Neural crest cell (in vitro differentiated cells): ENCODE data around the gene MRPL24. TPM values are rescaled to one million over a fixed set of nuclear protein-coding genes. Genes with fewer than 3 reads are reported as not detected.

Experiments
- DNase-seq: peaks from one replicate; pipeline ENCODE4 v3.0.0; 2021; ENCODE audit warnings: low read depth, mixed read lengths, low spot score
- H3K27ac Mint-ChIP-seq: one replicate; pipeline ENCODE4 v1.8.0; 2021; ENCODE audit warnings: mild to moderate bottlenecking, mixed read lengths; ENCODE audit not compliant: unreplicated experiment
- H3K27me3 Mint-ChIP-seq: 2 replicates; pipeline ENCODE4 v1.8.0; 2021; ENCODE audit warnings: low read depth, mild to moderate bottlenecking, mixed read lengths
- H3K36me3 Mint-ChIP-seq: 2 replicates; pipeline ENCODE4 v1.8.0; 2021; ENCODE audit warnings: low read depth, mild to moderate bottlenecking, mixed read lengths
- H3K4me1 Mint-ChIP-seq: 2 replicates; pipeline ENCODE4 v1.8.0; 2021; ENCODE audit warnings: mixed read lengths
- H3K4me3 Mint-ChIP-seq: one replicate; pipeline ENCODE4 v1.8.0; 2021; ENCODE audit warnings: mild to moderate bottlenecking, mixed read lengths
- H3K9me3 Mint-ChIP-seq: 2 replicates; pipeline ENCODE4 v1.8.0; 2021; ENCODE audit warnings: mixed read lengths
- total RNA-seq: library from RNA; stranded (reverse); gene quantifications from 2 replicates; pipeline ENCODE4 v1.2.1, GENCODE V29; 2021
- TF ChIP-seq, protein P1 (sequence below): fragments of 200-600 bp; sonication (generic); conservative IDR thresholded peaks from 2 replicates; pipeline ENCODE4 v1.5.0; 2021; ENCODE audit warnings: antibody characterized with exemption, mild to moderate bottlenecking

The MRPL24 gene
- total RNA-seq, 1 donor from 2014 or later, result 37.3 TPM

DNA sequence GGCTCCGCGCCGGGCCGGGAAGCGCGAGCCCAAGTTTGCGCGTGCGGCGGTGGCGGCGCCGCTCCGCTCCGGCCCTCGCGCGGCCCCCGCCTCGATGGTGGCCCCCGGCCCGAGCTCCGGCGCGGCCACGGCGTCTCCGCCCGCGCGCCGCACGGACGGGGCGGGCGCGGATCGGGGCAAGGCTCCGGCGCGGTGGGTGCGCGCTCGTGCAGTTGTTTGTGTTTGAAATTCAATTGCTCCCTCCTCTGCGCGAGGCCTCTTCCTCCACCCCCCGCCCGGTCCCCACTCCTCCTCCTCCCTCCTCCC, 10.5 kb upstream of the MRPL24 start, which contains the start of gene HDGF:
HDGF (minus strand) TSS at position 225 of the 306 bp plus-strand sequence. CDS start 246 bp downstream, outside the sequence.
- no peak for DNase-seq
- Mint-ChIP-seq H3K4me1 (peaks cover 53% of the 10 kb centered on the region), H3K9me3 (no peaks in the 10 kb centered on the region), H3K27ac (peak within 1 kb of the TSS; percentile 99), H3K27me3 (no peaks in the 10 kb centered on the region), H3K4me3 (peak within 1 kb of the TSS; percentile 99), H3K36me3 (peaks cover 3% of the 10 kb centered on the region)
- TF ChIP-seq, protein P1, sequence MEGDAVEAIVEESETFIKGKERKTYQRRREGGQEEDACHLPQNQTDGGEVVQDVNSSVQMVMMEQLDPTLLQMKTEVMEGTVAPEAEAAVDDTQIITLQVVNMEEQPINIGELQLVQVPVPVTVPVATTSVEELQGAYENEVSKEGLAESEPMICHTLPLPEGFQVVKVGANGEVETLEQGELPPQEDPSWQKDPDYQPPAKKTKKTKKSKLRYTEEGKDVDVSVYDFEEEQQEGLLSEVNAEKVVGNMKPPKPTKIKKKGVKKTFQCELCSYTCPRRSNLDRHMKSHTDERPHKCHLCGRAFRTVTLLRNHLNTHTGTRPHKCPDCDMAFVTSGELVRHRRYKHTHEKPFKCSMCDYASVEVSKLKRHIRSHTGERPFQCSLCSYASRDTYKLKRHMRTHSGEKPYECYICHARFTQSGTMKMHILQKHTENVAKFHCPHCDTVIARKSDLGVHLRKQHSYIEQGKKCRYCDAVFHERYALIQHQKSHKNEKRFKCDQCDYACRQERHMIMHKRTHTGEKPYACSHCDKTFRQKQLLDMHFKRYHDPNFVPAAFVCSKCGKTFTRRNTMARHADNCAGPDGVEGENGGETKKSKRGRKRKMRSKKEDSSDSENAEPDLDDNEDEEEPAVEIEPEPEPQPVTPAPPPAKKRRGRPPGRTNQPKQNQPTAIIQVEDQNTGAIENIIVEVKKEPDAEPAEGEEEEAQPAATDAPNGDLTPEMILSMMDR, result no peak

- Mint-ChIP-seq H3K9me3 (no peaks in the 10 kb centered on the region), H3K4me3 (peak overlapping the region; percentile 94), H3K27ac (peak overlapping the region; percentile 92), H3K27me3 (no peaks in the 10 kb centered on the region), H3K36me3 (peaks cover 3% of the 10 kb centered on the region), H3K4me1 (peaks cover 58% of the 10 kb centered on the region)
- DNase-seq, result peak; percentile 55
- TF ChIP-seq, protein P1, result no peak
Measured at GRCh38 chr1:156750711-156751450, 10.0 kb upstream of the MRPL24 start.

- DNase-seq, result no peak
Measured at GRCh38 chr1:156750191-156750672, 9.3 kb upstream of the MRPL24 start.

DNA sequence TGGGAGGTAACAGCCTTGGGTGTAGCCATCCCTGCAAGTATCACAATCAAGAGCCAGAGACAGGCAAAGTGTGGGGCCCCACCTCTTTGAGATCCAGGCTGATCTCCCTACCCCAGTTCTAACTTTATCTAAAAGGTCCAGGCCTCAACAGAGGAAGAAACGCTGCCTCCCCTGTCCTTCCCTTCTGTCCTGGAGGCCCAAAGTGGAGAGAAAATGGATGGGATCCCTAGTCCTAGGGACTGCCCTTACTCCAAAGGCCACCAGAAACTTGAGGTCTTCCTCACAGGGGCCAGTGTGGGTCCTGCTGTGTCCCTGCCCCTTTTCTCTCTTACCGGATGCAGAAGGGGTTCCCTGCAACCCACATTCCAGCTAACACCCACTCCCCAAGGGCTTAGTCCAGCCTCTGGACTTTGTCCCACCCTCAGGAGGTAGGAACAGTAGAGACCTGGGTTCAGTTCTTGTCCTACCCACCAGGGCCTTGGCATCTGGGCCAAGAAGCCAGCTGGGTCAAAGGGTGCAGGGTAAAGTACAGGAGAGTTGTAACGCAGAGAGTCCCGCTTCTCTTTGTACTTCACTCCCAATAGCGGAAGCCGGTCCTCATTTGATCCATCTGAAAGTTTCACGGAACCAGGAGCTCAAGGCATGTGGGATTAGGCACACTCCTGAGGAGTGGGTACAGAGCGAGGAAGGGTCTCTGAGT, 8.7 kb upstream of the MRPL24 start:
- Mint-ChIP-seq H3K4me1 (peaks cover 64% of the 10 kb centered on the region), H3K4me3 (peak overlapping the region; percentile 94), H3K36me3 (peaks cover 8% of the 10 kb centered on the region), H3K9me3 (no peaks in the 10 kb centered on the region), H3K27me3 (no peaks in the 10 kb centered on the region), H3K27ac (peak overlapping the region; percentile 62)
- TF ChIP-seq, protein P1, result no peak
- no peak for DNase-seq

More at GRCh38 chr1:156750191-156750672, 9.3 kb upstream of the MRPL24 start:
- Mint-ChIP-seq H3K36me3 (peaks cover 8% of the 10 kb centered on the region), H3K9me3 (no peaks in the 10 kb centered on the region), H3K4me3 (peak overlapping the region; percentile 94), H3K27me3 (no peaks in the 10 kb centered on the region), H3K4me1 (peaks cover 64% of the 10 kb centered on the region), H3K27ac (peak overlapping the region; percentile 92)
- TF ChIP-seq, protein P1, result no peak

DNA sequence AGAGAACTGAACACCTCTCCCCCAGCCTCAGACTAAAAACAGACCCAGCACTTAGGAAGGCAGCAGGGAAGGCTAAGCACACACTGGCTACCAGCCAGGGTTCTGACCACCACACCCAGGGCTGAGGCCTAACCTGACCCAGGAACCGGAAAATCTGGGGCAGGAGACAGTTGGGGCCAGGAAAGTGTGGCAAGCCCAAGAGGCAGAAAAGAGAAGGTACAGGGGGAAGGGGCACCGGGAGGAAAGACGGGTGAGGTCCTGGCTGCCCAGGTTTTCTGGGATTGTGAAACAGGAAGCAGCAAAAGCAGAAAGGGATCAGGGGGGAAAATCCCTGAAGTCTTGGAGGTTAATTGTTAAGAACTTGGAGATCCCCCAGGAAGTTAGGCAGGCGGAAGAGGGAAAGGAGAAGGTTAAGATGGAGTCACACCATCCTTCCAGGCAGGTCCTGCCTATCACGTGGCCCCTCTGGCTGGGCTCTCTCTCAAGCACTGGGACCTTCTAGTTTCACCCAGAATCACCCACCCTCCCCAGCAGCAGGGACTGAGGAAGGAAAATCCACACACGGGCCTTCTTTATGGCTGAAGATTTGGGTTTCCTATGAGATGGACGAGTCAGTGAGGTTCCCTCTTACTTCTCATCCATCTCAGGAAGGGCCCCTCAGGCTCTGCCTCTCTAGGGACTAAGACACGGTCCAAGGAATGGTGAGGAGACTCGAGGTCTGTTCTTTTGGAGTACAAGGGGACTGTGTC, 8.0 kb upstream of the MRPL24 start:
- no peak for DNase-seq
- peak overlapping the region; percentile 94 for H3K4me3 Mint-ChIP-seq
- H3K27ac Mint-ChIP-seq, result peak overlapping the region; percentile 97
- TF ChIP-seq, protein P1, result no peak
- H3K4me1 Mint-ChIP-seq, result peaks cover 64% of the 10 kb centered on the region
- H3K36me3 Mint-ChIP-seq, result peaks cover 8% of the 10 kb centered on the region
- no peaks in the 10 kb centered on the region for H3K9me3 Mint-ChIP-seq
- no peaks in the 10 kb centered on the region for H3K27me3 Mint-ChIP-seq
